ENCODE data around the gene SLC9A3.

SLC9A3 gene

GRCh38 chr5:547086-547924, 23.1 kb upstream of the SLC9A3 start:
- Histone ChIP-seq H3K27ac (ENCODE audit: low read length) (no peak overlapping the region), H3K4me1 (ENCODE audit: insufficient read depth, low read length) (0 out of 2 replicates have a peak, but pooled peaks cover 3% of the 10 kb centered on the region), H3K36me3 (ENCODE audit: insufficient read depth, low read length) (no peaks in the 10 kb centered on the region), H3K79me2 (ENCODE audit: insufficient read depth, low read length) (no peaks in the 10 kb centered on the region), H4K20me1 (ENCODE audit: insufficient read depth, low read length) (no peaks in the 10 kb centered on the region), H3K4me3 (ENCODE audit: low read depth in 1 of 2, low read length in 2 of 2) (no peak overlapping the region), H3K27me3 (ENCODE audit: insufficient read depth, low read length, poor library complexity) (no peaks in the 10 kb centered on the region), H3K9ac (ENCODE audit: low read depth, low read length) (no peak overlapping the region), H2AFZ (ENCODE audit: low read depth, low read length) (no peak overlapping the region), H3K4me2 (ENCODE audit: insufficient read depth, low read length) (no peak overlapping the region), H3K9me3 (ENCODE audit: insufficient read depth, low read length, severe bottlenecking) (no peaks in the 10 kb centered on the region)
- ATAC-seq (ENCODE audit: insufficient read depth, low read depth) (no peak), DNase-seq (no peak)
- TF ChIP-seq EZH2 (IDR thresholded peaks at IDR 0.05; ENCODE audit: borderline replicate concordance, low read depth, low read length, severe bottlenecking), result no peak
- no peak for TF ChIP-seq CTCF (IDR thresholded peaks at IDR 0.05; ENCODE audit: borderline replicate concordance, extremely low read depth, low read length, poor library complexity, severe bottlenecking)

- TF ChIP-seq CTCF (IDR thresholded peaks at IDR 0.05; ENCODE audit: borderline replicate concordance, extremely low read depth, low read length, poor library complexity, severe bottlenecking), result no peak
- no peak for TF ChIP-seq EZH2 (IDR thresholded peaks at IDR 0.05; ENCODE audit: borderline replicate concordance, low read depth, low read length, severe bottlenecking)
- Histone ChIP-seq H3K4me3 (ENCODE audit: low read depth in 1 of 2, low read length in 2 of 2) (no peak overlapping the region), H3K4me1 (ENCODE audit: insufficient read depth, low read length) (0 out of 2 replicates have a peak, but pooled peaks cover 3% of the 10 kb centered on the region), H3K4me2 (ENCODE audit: insufficient read depth, low read length) (no peak overlapping the region), H3K36me3 (ENCODE audit: insufficient read depth, low read length) (no peaks in the 10 kb centered on the region), H3K79me2 (ENCODE audit: insufficient read depth, low read length) (no peaks in the 10 kb centered on the region), H3K9ac (ENCODE audit: low read depth, low read length) (no peak overlapping the region), H4K20me1 (ENCODE audit: insufficient read depth, low read length) (no peaks in the 10 kb centered on the region), H3K27ac (ENCODE audit: low read length) (no peak overlapping the region), H3K27me3 (ENCODE audit: insufficient read depth, low read length, poor library complexity) (no peaks in the 10 kb centered on the region), H2AFZ (ENCODE audit: low read depth, low read length) (no peak overlapping the region), H3K9me3 (ENCODE audit: insufficient read depth, low read length, severe bottlenecking) (no peaks in the 10 kb centered on the region)
- ATAC-seq (ENCODE audit: insufficient read depth, low read depth) (no peak), DNase-seq (no peak)
Observed at GRCh38 chr5:546376-546908, 22.2 kb upstream of the SLC9A3 start.

GRCh38 chr5:545641-546375, 21.6 kb upstream of the SLC9A3 start:
- H3K4me3 ChIP-seq (ENCODE audit: low read depth in 1 of 2, low read length in 2 of 2), result no peak overlapping the region
- no peaks in the 10 kb centered on the region for H3K9me3 ChIP-seq (ENCODE audit: insufficient read depth, low read length, severe bottlenecking)
- no peak overlapping the region for H2AFZ ChIP-seq (ENCODE audit: low read depth, low read length)
- 0 out of 2 replicates have a peak, but pooled peaks cover 3% of the 10 kb centered on the region for H3K4me1 ChIP-seq (ENCODE audit: insufficient read depth, low read length)
- DNase-seq (no peak), ATAC-seq (ENCODE audit: insufficient read depth, low read depth) (no peak)
- TF ChIP-seq CTCF (IDR thresholded peaks at IDR 0.05; ENCODE audit: borderline replicate concordance, extremely low read depth, low read length, poor library complexity, severe bottlenecking) (no peak), EZH2 (IDR thresholded peaks at IDR 0.05; ENCODE audit: borderline replicate concordance, low read depth, low read length, severe bottlenecking) (no peak)
- no peak overlapping the region for H3K27ac ChIP-seq (ENCODE audit: low read length)
- H3K79me2 ChIP-seq (ENCODE audit: insufficient read depth, low read length), result no peaks in the 10 kb centered on the region
- H3K9ac ChIP-seq (ENCODE audit: low read depth, low read length), result no peak overlapping the region
- no peak overlapping the region for H3K4me2 ChIP-seq (ENCODE audit: insufficient read depth, low read length)
- H4K20me1 ChIP-seq (ENCODE audit: insufficient read depth, low read length), result no peaks in the 10 kb centered on the region
- no peaks in the 10 kb centered on the region for H3K36me3 ChIP-seq (ENCODE audit: insufficient read depth, low read length)
- H3K27me3 ChIP-seq (ENCODE audit: insufficient read depth, low read length, poor library complexity), result no peaks in the 10 kb centered on the region

Data from DND-41 (cell line).